ENCODE results near the gene NKX1-1.

Gene NKX1-1

GRCh38 chr4:1417522-1418390, 11.5 kb upstream of the NKX1-1 start:
- Histone ChIP-seq H2AFZ (no peak overlapping the region), H3K27ac (no peak overlapping the region), H3K9ac (no peak overlapping the region), H3K4me2 (ENCODE audit: low read length) (no peak overlapping the region), H3K4me1 (no peaks in the 10 kb centered on the region), H3K9me3 (ENCODE audit: control insufficient read depth, low read length) (no peaks in the 10 kb centered on the region), H3K27me3 (ENCODE audit: control insufficient read depth, insufficient read depth, low read length) (no peaks in the 10 kb centered on the region), H3K36me3 (ENCODE audit: control insufficient read depth, insufficient read depth, low read length) (no peaks in the 10 kb centered on the region), H3K79me2 (no peaks in the 10 kb centered on the region), H3K4me3 (ENCODE audit: low read depth, low read length) (no peak overlapping the region)
- no peak for TF ChIP-seq CTCF (IDR thresholded peaks at IDR 0.05)

GRCh38 chr4:1416948-1417260, 10.7 kb upstream of the NKX1-1 start:
- Histone ChIP-seq H3K79me2 (no peaks in the 10 kb centered on the region), H3K27me3 (ENCODE audit: control insufficient read depth, insufficient read depth, low read length) (no peaks in the 10 kb centered on the region), H3K4me3 (ENCODE audit: low read depth, low read length) (no peak overlapping the region), H3K27ac (no peak overlapping the region), H3K36me3 (ENCODE audit: control insufficient read depth, insufficient read depth, low read length) (no peaks in the 10 kb centered on the region), H3K9ac (no peak overlapping the region), H2AFZ (no peak overlapping the region), H3K9me3 (ENCODE audit: control insufficient read depth, low read length) (no peaks in the 10 kb centered on the region), H3K4me1 (no peaks in the 10 kb centered on the region), H3K4me2 (ENCODE audit: low read length) (no peak overlapping the region)
- TF ChIP-seq CTCF (IDR thresholded peaks at IDR 0.05): no peak

GRCh38 chr4:1416051-1416947, 10.1 kb upstream of the NKX1-1 start:
- no peak overlapping the region for H3K4me2 ChIP-seq (ENCODE audit: low read length)
- no peak overlapping the region for H3K4me3 ChIP-seq (ENCODE audit: low read depth, low read length)
- no peaks in the 10 kb centered on the region for H3K9me3 ChIP-seq (ENCODE audit: control insufficient read depth, low read length)
- H3K9ac ChIP-seq: no peak overlapping the region
- H3K4me1 ChIP-seq: no peaks in the 10 kb centered on the region
- H3K27ac ChIP-seq: no peak overlapping the region
- no peak overlapping the region for H2AFZ ChIP-seq
- no peaks in the 10 kb centered on the region for H3K79me2 ChIP-seq
- TF ChIP-seq CTCF (IDR thresholded peaks at IDR 0.05): no peak
- H3K27me3 ChIP-seq (ENCODE audit: control insufficient read depth, insufficient read depth, low read length): no peaks in the 10 kb centered on the region
- no peaks in the 10 kb centered on the region for H3K36me3 ChIP-seq (ENCODE audit: control insufficient read depth, insufficient read depth, low read length)

- no peak overlapping the region for H3K9ac ChIP-seq
- TF ChIP-seq CTCF (IDR thresholded peaks at IDR 0.05): no peak
- H3K9me3 ChIP-seq (ENCODE audit: control insufficient read depth, low read length): no peaks in the 10 kb centered on the region
- no peak overlapping the region for H3K4me3 ChIP-seq (ENCODE audit: low read depth, low read length)
- H3K79me2 ChIP-seq: no peaks in the 10 kb centered on the region
- H3K4me1 ChIP-seq: no peaks in the 10 kb centered on the region
- H3K27me3 ChIP-seq (ENCODE audit: control insufficient read depth, insufficient read depth, low read length): no peaks in the 10 kb centered on the region
- H2AFZ ChIP-seq: no peak overlapping the region
- H3K36me3 ChIP-seq (ENCODE audit: control insufficient read depth, insufficient read depth, low read length): no peaks in the 10 kb centered on the region
- H3K4me2 ChIP-seq (ENCODE audit: low read length): no peak overlapping the region
- no peak overlapping the region for H3K27ac ChIP-seq
These were observed 9.4 kb upstream of the NKX1-1 start for GRCh38 chr4:1415681-1415981.

Measured in parathyroid adenoma (tissue), 2 donors.